ENCODE results near the gene PCDHA2.
"Not testable (repeated sequence)": the region's sequence is repeated elsewhere in the genome, so short reads cannot be mapped to it uniquely, and the experiment has no call there.

PCDHA2 gene

GRCh38 chr5:140821375-140822280 is 27.0 kb downstream of the PCDHA2 start, which contains the start of gene PCDHA5:
PCDHA5 (plus strand) TSS chr5:140821613.
- DNase-seq, result peak; percentile 23

- no peak for DNase-seq
Measured at GRCh38 chr5:140822281-140822629, 27.6 kb downstream of the PCDHA2 start.

- not testable (repeated sequence) for DNase-seq
Measured at GRCh38 chr5:140822969-140823368, 28.3 kb downstream of the PCDHA2 start.

- DNase-seq, result no peak
Measured at GRCh38 chr5:140823475-140823874, 28.8 kb downstream of the PCDHA2 start.

- DNase-seq, result no peak
Measured at GRCh38 chr5:140827704-140828361, 33.2 kb downstream of the PCDHA2 start, which contains the start of gene PCDHA6. PCDHA6 (plus strand) TSS chr5:140827960; CDS start chr5:140828092, 132 bp downstream.

- DNase-seq, result no peak
Measured at GRCh38 chr5:140828362-140828737, 33.7 kb downstream of the PCDHA2 start.

GRCh38 chr5:140829511-140830501 is 35.2 kb downstream of the PCDHA2 start:
- DNase-seq, result not testable (repeated sequence)

- DNase-seq, result peak; percentile 8
Measured at GRCh38 chr5:140833993-140834392, 39.3 kb downstream of the PCDHA2 start, which contains the start of gene PCDHA7. PCDHA7 (plus strand) TSS chr5:140834269; CDS start chr5:140834384, 115 bp downstream.

- not testable (repeated sequence) for DNase-seq
Measured at GRCh38 chr5:140834439-140835008, 39.9 kb downstream of the PCDHA2 start.

- no peak for DNase-seq
Measured at GRCh38 chr5:140835622-140836510, 41.2 kb downstream of the PCDHA2 start.

- DNase-seq, result peak; percentile 40
Measured at GRCh38 chr5:140840978-140841962, 46.6 kb downstream of the PCDHA2 start, which contains the start of gene PCDHA8. PCDHA8 (plus strand) TSS chr5:140841187; CDS start chr5:140841322, 135 bp downstream.

- no peak for DNase-seq
Measured at GRCh38 chr5:140842798-140843733, 48.4 kb downstream of the PCDHA2 start.
